ENCODE data around the gene CRIM1. TPM values are rescaled to one million over a fixed set of nuclear protein-coding genes. Genes with fewer than 3 reads are reported as not detected.

Gene CRIM1
- total RNA-seq, 4 donors from 2014 or later = 16.4 to 107 (median 29.9) TPM

DNA sequence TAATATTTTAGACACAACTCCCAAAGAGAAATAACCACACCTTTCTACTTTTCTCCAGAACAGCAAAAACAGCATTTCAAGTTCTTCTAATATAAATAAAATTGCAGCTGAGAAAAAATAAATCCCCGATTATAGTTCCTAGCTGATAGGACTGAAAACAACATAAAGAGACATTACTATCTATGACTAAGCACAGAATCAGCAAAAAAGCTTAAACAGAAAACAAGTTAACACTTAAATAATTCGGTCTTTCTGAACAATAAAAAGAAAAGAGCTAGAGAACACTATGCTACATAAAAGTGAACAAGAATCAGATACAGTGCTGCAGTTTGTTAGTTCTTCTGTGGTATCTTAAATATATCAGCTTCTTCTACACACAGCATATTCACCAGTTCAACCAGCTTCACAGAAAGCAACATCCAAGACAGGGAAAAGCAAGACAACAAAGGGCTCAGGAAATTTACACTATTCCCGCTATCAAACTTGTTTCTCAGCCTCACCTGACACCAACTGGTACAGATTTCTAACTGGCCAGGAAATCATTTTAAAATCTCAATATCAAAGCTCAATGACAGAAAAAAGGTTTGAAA lies 213.8 kb downstream of the CRIM1 start:
- no peak for DNase-seq
- Histone ChIP-seq H3K27me3 (no peaks in the 10 kb centered on the region), H3K36me3 (peaks cover 0 to 79% (median 0%) of the 10 kb centered on the region in 3 donors), H3K4me3 (no peak overlapping the region), H3K9me3 (no peaks in the 10 kb centered on the region), H3K27ac (peak overlapping the region in 2 of 4 donors; percentile 50 to 51), H3K4me1 (peaks cover 0 to 11% (median 0%) of the 10 kb centered on the region in 3 donors)
- TF ChIP-seq POLR2A (IDR thresholded peaks at IDR 0.05) = no peak
- TF ChIP-seq, protein P1, sequence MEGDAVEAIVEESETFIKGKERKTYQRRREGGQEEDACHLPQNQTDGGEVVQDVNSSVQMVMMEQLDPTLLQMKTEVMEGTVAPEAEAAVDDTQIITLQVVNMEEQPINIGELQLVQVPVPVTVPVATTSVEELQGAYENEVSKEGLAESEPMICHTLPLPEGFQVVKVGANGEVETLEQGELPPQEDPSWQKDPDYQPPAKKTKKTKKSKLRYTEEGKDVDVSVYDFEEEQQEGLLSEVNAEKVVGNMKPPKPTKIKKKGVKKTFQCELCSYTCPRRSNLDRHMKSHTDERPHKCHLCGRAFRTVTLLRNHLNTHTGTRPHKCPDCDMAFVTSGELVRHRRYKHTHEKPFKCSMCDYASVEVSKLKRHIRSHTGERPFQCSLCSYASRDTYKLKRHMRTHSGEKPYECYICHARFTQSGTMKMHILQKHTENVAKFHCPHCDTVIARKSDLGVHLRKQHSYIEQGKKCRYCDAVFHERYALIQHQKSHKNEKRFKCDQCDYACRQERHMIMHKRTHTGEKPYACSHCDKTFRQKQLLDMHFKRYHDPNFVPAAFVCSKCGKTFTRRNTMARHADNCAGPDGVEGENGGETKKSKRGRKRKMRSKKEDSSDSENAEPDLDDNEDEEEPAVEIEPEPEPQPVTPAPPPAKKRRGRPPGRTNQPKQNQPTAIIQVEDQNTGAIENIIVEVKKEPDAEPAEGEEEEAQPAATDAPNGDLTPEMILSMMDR (IDR thresholded peaks at IDR 0.05) = no peak
- WGBS, 2 donors = 46 to 77% methylated on average over 3 of the region's 3 CpGs
- intact Hi-C loops (cut with DNase I) = no loop called here

DNA sequence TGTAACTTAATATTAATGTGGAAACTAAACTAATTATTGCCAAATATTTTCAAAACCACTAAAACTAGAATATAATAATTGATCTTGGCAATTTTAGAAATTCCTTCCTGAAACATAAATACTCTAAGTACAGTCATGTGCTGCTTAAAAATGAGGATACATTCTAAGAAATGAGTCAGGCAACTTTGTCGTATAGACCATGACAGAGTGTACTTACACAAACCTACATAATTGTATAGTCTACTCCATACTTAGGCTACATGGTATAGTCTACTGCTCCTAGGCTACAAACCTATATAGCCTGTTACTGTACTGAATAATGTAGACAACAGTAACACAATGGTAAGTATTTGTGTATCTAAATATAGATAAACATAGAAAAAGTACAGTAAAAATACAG lies 214.8 kb downstream of the CRIM1 start:
- Histone ChIP-seq H3K27me3 (peaks cover 0 to 6% (median 0%) of the 10 kb centered on the region in 4 donors), H3K36me3 (peaks cover 0 to 80% (median 0%) of the 10 kb centered on the region in 3 donors), H3K4me1 (peaks cover 0 to 11% (median 0%) of the 10 kb centered on the region in 3 donors), H3K9me3 (no peaks in the 10 kb centered on the region), H3K4me3 (no peak overlapping the region), H3K27ac (no peak overlapping the region)
- no peak for TF ChIP-seq POLR2A (IDR thresholded peaks at IDR 0.05)
- TF ChIP-seq, protein P1 (IDR thresholded peaks at IDR 0.05) = no peak
- intact Hi-C loops (cut with DNase I) = no loop called here
- 48 to 74% methylated on average over 1 of the region's 1 CpG for WGBS, 2 donors
- DNase-seq = no peak

GRCh38 chr2:36572054-36572718 lies 216.6 kb downstream of the CRIM1 start:
- Histone ChIP-seq H3K4me1 (peaks cover 0 to 23% (median 7%) of the 10 kb centered on the region in 3 donors), H3K4me3 (no peak overlapping the region), H3K27ac (no peak overlapping the region), H3K27me3 (peaks cover 0 to 6% (median 0%) of the 10 kb centered on the region in 4 donors), H3K9me3 (no peaks in the 10 kb centered on the region), H3K36me3 (peaks cover 0 to 69% (median 0%) of the 10 kb centered on the region in 3 donors)
- WGBS, 2 donors = 71 to 81% methylated on average over 3 of the region's 3 CpGs
- TF ChIP-seq, protein P1 (IDR thresholded peaks at IDR 0.05) = no peak
- TF ChIP-seq POLR2A (IDR thresholded peaks at IDR 0.05) = no peak
- intact Hi-C loops (cut with DNase I) = no loop called here
- DNase-seq = no peak

DNA sequence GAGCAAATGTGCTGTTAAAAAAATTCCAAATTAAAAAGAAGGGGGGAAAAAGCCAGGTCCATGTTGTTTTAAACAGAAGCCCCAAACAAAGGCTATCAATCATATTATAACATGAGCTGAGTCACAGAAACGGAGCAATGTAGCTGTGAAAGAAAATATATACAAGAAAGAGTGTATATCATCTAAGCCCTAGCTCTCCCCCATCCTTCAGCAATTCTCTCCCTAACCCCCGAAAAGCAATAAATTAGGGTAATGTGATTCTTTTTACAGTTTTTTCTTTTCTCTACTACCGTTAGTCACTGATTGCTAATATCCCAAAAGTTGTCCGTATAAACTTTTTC lies 217.1 kb downstream of the CRIM1 start:
- TF ChIP-seq, protein P1 (IDR thresholded peaks at IDR 0.05) = no peak
- TF ChIP-seq POLR2A (IDR thresholded peaks at IDR 0.05) = no peak
- Histone ChIP-seq H3K4me1 (peaks cover 0 to 28% (median 11%) of the 10 kb centered on the region in 3 donors), H3K27ac (no peak overlapping the region), H3K36me3 (peaks cover 0 to 69% (median 0%) of the 10 kb centered on the region in 3 donors), H3K4me3 (no peak overlapping the region), H3K27me3 (peaks cover 0 to 6% (median 0%) of the 10 kb centered on the region in 4 donors), H3K9me3 (no peaks in the 10 kb centered on the region)
- DNase-seq = no peak
- intact Hi-C loops (cut with DNase I) = no loop called here
- 65 to 72% methylated on average over 4 of the region's 4 CpGs for WGBS, 2 donors

GRCh38 chr2:36573165-36573564 lies 217.6 kb downstream of the CRIM1 start:
- intact Hi-C loops (cut with DNase I) = no loop called here
- TF ChIP-seq POLR2A (IDR thresholded peaks at IDR 0.05) = no peak
- TF ChIP-seq, protein P1 (IDR thresholded peaks at IDR 0.05) = no peak
- 85 to 90% methylated on average over 1 of the region's 1 CpG for WGBS, 2 donors
- DNase-seq = no peak
- Histone ChIP-seq H3K27ac (no peak overlapping the region), H3K4me3 (no peak overlapping the region), H3K4me1 (peaks cover 0 to 32% (median 11%) of the 10 kb centered on the region in 3 donors), H3K27me3 (peaks cover 0 to 6% (median 0%) of the 10 kb centered on the region in 4 donors), H3K36me3 (peaks cover 0 to 71% (median 0%) of the 10 kb centered on the region in 3 donors), H3K9me3 (no peaks in the 10 kb centered on the region)
